Tibial artery (tissue), 4 donors: ENCODE results near the gene CYP2U1.

ENCODE experiments used
- DNase-seq, 2 donors: peaks; one replicate each; pipeline ENCODE4 v3.0.0-alpha.2; 2019
- H3K27ac ChIP-seq, 2 donors: fragments of 200-600 bp; sonication (generic) in 1 of 2; 1 replicate in 1 of 2; 2 replicates in 1 of 2; pipeline ENCODE4 v1.5.1; 2018 to 2019; ENCODE audit warnings: mild to moderate bottlenecking in 1 of 2
- H3K27me3 ChIP-seq, 2 donors: fragments of 200-600 bp; sonication (generic) in 1 of 2; one replicate each; pipeline versions ENCODE4 v1.5.1 to v1.6.0; 2016 to 2019
- H3K36me3 ChIP-seq, 3 donors: fragments of 200-600 bp; sonication (generic) in 2 of 3; one replicate each; pipeline ENCODE4 v1.5.1; 2016 to 2019; ENCODE audit warnings: mild to moderate bottlenecking in 2 of 3
- H3K4me1 ChIP-seq, 4 donors: fragments of 200-600 bp; sonication (generic) in 2 of 4; 1 replicate in 3 of 4; 2 replicates in 1 of 4; pipeline ENCODE4 v1.5.1; 2016 to 2019
- H3K4me3 ChIP-seq, 2 donors: fragments of 200-600 bp; sonication (generic) in 1 of 2; 1 replicate in 1 of 2; 2 replicates in 1 of 2; pipeline ENCODE4 v1.5.1; 2018 to 2019; ENCODE audit warnings: mild to moderate bottlenecking in 2 of 2
- H3K9me3 ChIP-seq, 3 donors: fragments of 200-600 bp; sonication (generic) in 1 of 3; one replicate each; pipeline ENCODE4 v1.5.1; 2016 to 2019
- CTCF ChIP-seq, 2 experiments: fragments of 200-600 bp in 1 of 2; fragments of 450-650 bp in 1 of 2; IDR thresholded peaks; one replicate each; pipeline ENCODE4 v1.5.1; 2017 to 2019; ENCODE audit warnings: antibody characterized with exemption in 2 of 2, mild to moderate bottlenecking in 1 of 2, moderate library complexity in 1 of 2
- intact Hi-C: fragments of 100-400 bp; cut with DNase I; formaldehyde crosslinking; loops from one replicate; pipeline ENCODE4 v1.15.0; 2023; ENCODE audit warnings: low total_unique reads

The CYP2U1 gene

GRCh38 chr4:107989537-107990386 is 58.4 kb downstream of the CYP2U1 start, which contains the start of gene HADH:
TSS of gene HADH (plus strand) at chr4:107989889. CDS start at chr4:107989933, 44 bp downstream.
- no peaks in the 10 kb centered on the region for H3K9me3 ChIP-seq
- H3K27ac ChIP-seq: peak within 1 kb of the TSS; percentile 93 to 96
- H3K4me1 ChIP-seq: peaks cover 0 to 69% (median 35%) of the 10 kb centered on the region in 4 donors

GRCh38 chr4:107991945-107992630 is 60.7 kb downstream of the CYP2U1 start:
- DNase-seq: no peak
- peaks cover 0 to 86% (median 49%) of the 10 kb centered on the region in 4 donors for H3K4me1 ChIP-seq
- no peak for TF ChIP-seq CTCF (IDR thresholded peaks at IDR 0.05)
- no peaks in the 10 kb centered on the region for H3K36me3 ChIP-seq
- H3K9me3 ChIP-seq: no peaks in the 10 kb centered on the region
- no peaks in the 10 kb centered on the region for H3K27me3 ChIP-seq
- intact Hi-C loops: no loop called here
- H3K4me3 ChIP-seq: peak overlapping the region; percentile 74 to 96
- H3K27ac ChIP-seq: peak overlapping the region; percentile 93 to 96

More at GRCh38 chr4:107989537-107990386, 58.4 kb downstream of the CYP2U1 start, which contains the start of gene HADH:
- DNase-seq: peak; percentile 93 to 97
- no peaks in the 10 kb centered on the region for H3K36me3 ChIP-seq
- H3K27me3 ChIP-seq: no peaks in the 10 kb centered on the region
- intact Hi-C loops: loop anchor here (10.0 kb wide), 1 partner anchor 55 kb away; the partner anchor contains the start of gene CYP2U1
- H3K4me3 ChIP-seq: peak within 1 kb of the TSS; percentile 74 to 96
- no peak for TF ChIP-seq CTCF (IDR thresholded peaks at IDR 0.05)

GRCh38 chr4:107993969-107994368 is 62.6 kb downstream of the CYP2U1 start:
- H3K27ac ChIP-seq: peak overlapping the region; percentile 79 to 96

GRCh38 chr4:107994894-107995293 is 63.5 kb downstream of the CYP2U1 start:
- H3K9me3 ChIP-seq: no peaks in the 10 kb centered on the region
- no peaks in the 10 kb centered on the region for H3K27me3 ChIP-seq
- no peak overlapping the region for H3K4me3 ChIP-seq
- peak overlapping the region; percentile 79 to 96 for H3K27ac ChIP-seq
- TF ChIP-seq CTCF (IDR thresholded peaks at IDR 0.05): no peak
- peaks cover 0 to 91% (median 60%) of the 10 kb centered on the region in 4 donors for H3K4me1 ChIP-seq
- intact Hi-C loops: no loop called here
- no peak for DNase-seq
- H3K36me3 ChIP-seq: no peaks in the 10 kb centered on the region

More at GRCh38 chr4:107993969-107994368, 62.6 kb downstream of the CYP2U1 start:
- H3K36me3 ChIP-seq: no peaks in the 10 kb centered on the region
- intact Hi-C loops: no loop called here
- DNase-seq: no peak
- H3K4me1 ChIP-seq: peaks cover 0 to 84% (median 53%) of the 10 kb centered on the region in 4 donors
- no peak overlapping the region for H3K4me3 ChIP-seq
- no peak for TF ChIP-seq CTCF (IDR thresholded peaks at IDR 0.05)
- no peaks in the 10 kb centered on the region for H3K27me3 ChIP-seq
- H3K9me3 ChIP-seq: no peaks in the 10 kb centered on the region

- H3K4me3 ChIP-seq: no peak overlapping the region
- H3K27me3 ChIP-seq: no peaks in the 10 kb centered on the region
- TF ChIP-seq CTCF (IDR thresholded peaks at IDR 0.05): no peak
- intact Hi-C loops: no loop called here
- peaks cover 0 to 98% (median 55%) of the 10 kb centered on the region in 4 donors for H3K4me1 ChIP-seq
- peak; percentile 52 to 80 for DNase-seq
- peak overlapping the region; percentile 79 to 96 for H3K27ac ChIP-seq
- peaks cover 0 to 3% (median 0%) of the 10 kb centered on the region in 3 donors for H3K36me3 ChIP-seq
- H3K9me3 ChIP-seq: no peaks in the 10 kb centered on the region
Measured at GRCh38 chr4:107996949-107997788, 65.8 kb downstream of the CYP2U1 start.
